ENCODE measurements around the gene STAT5B. TPM values are rescaled to one million over a fixed set of nuclear protein-coding genes. Genes with fewer than 3 reads are reported as not detected.

The STAT5B gene
- total and polyA plus RNA-seq, 2 of the 13 experiments (the other 11 are each of a cell fraction or from before 2014, with no cell fraction given), result 21.0 to 42.8 TPM

GRCh38 chr17:42248351-42249179 lies 27.6 kb downstream of the STAT5B start (continued):
- TF ChIP-seq TOE1 (CRISPR knock-in tag; IDR thresholded peaks at IDR 0.05), result no peak
- no peak for TF ChIP-seq GZF1 (CRISPR knock-in tag; IDR thresholded peaks at IDR 0.05)
- peak; percentile 56; the same call in 1 of the 2 replicates for TF ChIP-seq FOXO1 (CRISPR knock-in tag; IDR thresholded peaks at IDR 0.05)
- TF ChIP-seq ZNF317 (CRISPR knock-in tag; IDR thresholded peaks at IDR 0.05), result peak; percentile 39; the same call in 1 of the 2 replicates
- no peak for TF ChIP-seq REXO4 (CRISPR knock-in tag; IDR thresholded peaks at IDR 0.05; ENCODE audit: borderline replicate concordance)
- no peak for TF ChIP-seq ZNF773 (CRISPR knock-in tag; IDR thresholded peaks at IDR 0.05; ENCODE audit: borderline replicate concordance)
- TF ChIP-seq ZBTB44 (CRISPR knock-in tag; IDR thresholded peaks at IDR 0.05), result peak; percentile 54; the same call in 1 of the 2 replicates
- TF ChIP-seq DNMT1 (CRISPR knock-in tag; IDR thresholded peaks at IDR 0.05), result no peak
- no peak for TF ChIP-seq ZFP90 (CRISPR knock-in tag; IDR thresholded peaks at IDR 0.05; ENCODE audit: borderline replicate concordance)
- TF ChIP-seq MLX (CRISPR knock-in tag; IDR thresholded peaks at IDR 0.05), result 0 out of 2 replicates have a peak, but pooled peaks have one; percentile 10
- TF ChIP-seq SAP130 (CRISPR knock-in tag; IDR thresholded peaks at IDR 0.05; ENCODE audit: low read depth), result peak; percentile 96
- TF ChIP-seq POLR2AphosphoS5 (IDR thresholded peaks at IDR 0.05; ENCODE audit: low read depth, low read length), result peak; percentile 66
- TF ChIP-seq MAFG (CRISPR knock-in tag; IDR thresholded peaks at IDR 0.05), result no peak
- TF ChIP-seq CENPBD1 (CRISPR knock-in tag; IDR thresholded peaks at IDR 0.05; ENCODE audit: borderline replicate concordance, low read depth), result no peak
- no peak for TF ChIP-seq AHR (CRISPR knock-in tag; IDR thresholded peaks at IDR 0.05)
- no peak for TF ChIP-seq NRL (CRISPR knock-in tag; IDR thresholded peaks at IDR 0.05; ENCODE audit: borderline replicate concordance)
- no peak for TF ChIP-seq SSRP1 (CRISPR knock-in tag; IDR thresholded peaks at IDR 0.05)
- peak; percentile 45 for TF ChIP-seq CTCF (CRISPR knock-in tag; IDR thresholded peaks at IDR 0.05)
- TF ChIP-seq ZBED4 (CRISPR knock-in tag; IDR thresholded peaks at IDR 0.05; ENCODE audit: borderline replicate concordance), result 0 out of 2 replicates have a peak, but pooled peaks have one; percentile 41
- TF ChIP-seq ZBTB20 (CRISPR knock-in tag; IDR thresholded peaks at IDR 0.05; ENCODE audit: borderline replicate concordance, low read depth), result no peak
- TF ChIP-seq ZNF775 (CRISPR knock-in tag; IDR thresholded peaks at IDR 0.05; ENCODE audit: borderline replicate concordance), result no peak
- no peak for TF ChIP-seq SCMH1 (CRISPR knock-in tag; IDR thresholded peaks at IDR 0.05; ENCODE audit: borderline replicate concordance)
